Fibroblast of skin of left biceps (primary cell): Measurements from ENCODE around the gene TMEM247.
A peak's percentile ranks its signal among the peaks of the same experiment; 100 is the strongest.

ENCODE experiments used
- DNase-seq, 2 experiments: peaks; one replicate each; pipeline ENCODE4 v3.0.0-alpha.2; 2013; ENCODE audit warnings: low read depth in 2 of 2

TMEM247 gene

GRCh38 chr2:46488389-46488788 lies 9.0 kb downstream of the TMEM247 start:
- no peak for DNase-seq

- no peak for DNase-seq
These were observed 10.2 kb downstream of the TMEM247 start for GRCh38 chr2:46489423-46490174.

GRCh38 chr2:46490521-46491141 lies 11.3 kb downstream of the TMEM247 start:
- DNase-seq: no peak

- no peak for DNase-seq
These were observed 12.9 kb downstream of the TMEM247 start for GRCh38 chr2:46492301-46492700.

GRCh38 chr2:46493241-46493970 lies 14.0 kb downstream of the TMEM247 start:
- peak in 1 of 2 experiments; percentile 38 for DNase-seq

- DNase-seq: no peak
These were observed 14.5 kb downstream of the TMEM247 start for GRCh38 chr2:46493971-46494250.

GRCh38 chr2:46494596-46494995 lies 15.2 kb downstream of the TMEM247 start:
- DNase-seq: no peak

GRCh38 chr2:46495231-46496030 lies 16.1 kb downstream of the TMEM247 start:
- no peak for DNase-seq

- no peak for DNase-seq
These were observed 18.4 kb downstream of the TMEM247 start for GRCh38 chr2:46497766-46498165.

- no peak for DNase-seq
These were observed 19.3 kb downstream of the TMEM247 start for GRCh38 chr2:46498681-46499080.

GRCh38 chr2:46499392-46499785 lies 20.0 kb downstream of the TMEM247 start:
- no peak for DNase-seq

- no peak for DNase-seq
These were observed 21.4 kb downstream of the TMEM247 start for GRCh38 chr2:46500801-46501200.

GRCh38 chr2:46502291-46502885 lies 23.0 kb downstream of the TMEM247 start:
- no peak for DNase-seq

GRCh38 chr2:46503686-46504085 lies 24.3 kb downstream of the TMEM247 start:
- DNase-seq: no peak

GRCh38 chr2:46504221-46504620 lies 24.9 kb downstream of the TMEM247 start:
- DNase-seq: no peak

GRCh38 chr2:46504685-46505471 lies 25.5 kb downstream of the TMEM247 start:
- no peak for DNase-seq

- DNase-seq: no peak
These were observed 26.1 kb downstream of the TMEM247 start for GRCh38 chr2:46505472-46505783.

GRCh38 chr2:46506131-46506706 lies 26.9 kb downstream of the TMEM247 start:
- no peak for DNase-seq

- DNase-seq: no peak
These were observed 28.9 kb downstream of the TMEM247 start for GRCh38 chr2:46508312-46508711.

GRCh38 chr2:46508759-46509158 lies 29.4 kb downstream of the TMEM247 start:
- no peak for DNase-seq

- DNase-seq: no peak
These were observed 30.4 kb downstream of the TMEM247 start for GRCh38 chr2:46509804-46510203.
